Adrenal gland (tissue), 5 donors: ENCODE measurements around the gene TUBG1.

ENCODE experiments used
- POLR2A ChIP-seq, 2 donors: fragments of 450-650 bp; IDR thresholded peaks; one replicate each; pipeline ENCODE4 v1.6.1; 2017; ENCODE audit warnings: antibody characterized with exemption in 2 of 2, mild to moderate bottlenecking in 2 of 2, moderate library complexity in 1 of 2
- TF ChIP-seq, protein P1 (sequence below), 6 experiments: fragments of 450-650 bp in 4 of 6; fragments of 200-600 bp in 2 of 6; sonication (generic) in 1 of 6; IDR thresholded peaks; 1 replicate in 5 of 6; 2 replicates in 1 of 6; pipeline versions ENCODE4 v1.5.1 to v1.8.0; 2016 to 2021; ENCODE audit warnings: antibody characterized with exemption in 6 of 6, mild to moderate bottlenecking in 2 of 6, moderate library complexity in 1 of 6
- donor health status: DM: no; HTN: no; CAD: no.

GRCh38 chr17:42642336-42642735 lies 32.9 kb downstream of the TUBG1 start:
- TF ChIP-seq, protein P1, sequence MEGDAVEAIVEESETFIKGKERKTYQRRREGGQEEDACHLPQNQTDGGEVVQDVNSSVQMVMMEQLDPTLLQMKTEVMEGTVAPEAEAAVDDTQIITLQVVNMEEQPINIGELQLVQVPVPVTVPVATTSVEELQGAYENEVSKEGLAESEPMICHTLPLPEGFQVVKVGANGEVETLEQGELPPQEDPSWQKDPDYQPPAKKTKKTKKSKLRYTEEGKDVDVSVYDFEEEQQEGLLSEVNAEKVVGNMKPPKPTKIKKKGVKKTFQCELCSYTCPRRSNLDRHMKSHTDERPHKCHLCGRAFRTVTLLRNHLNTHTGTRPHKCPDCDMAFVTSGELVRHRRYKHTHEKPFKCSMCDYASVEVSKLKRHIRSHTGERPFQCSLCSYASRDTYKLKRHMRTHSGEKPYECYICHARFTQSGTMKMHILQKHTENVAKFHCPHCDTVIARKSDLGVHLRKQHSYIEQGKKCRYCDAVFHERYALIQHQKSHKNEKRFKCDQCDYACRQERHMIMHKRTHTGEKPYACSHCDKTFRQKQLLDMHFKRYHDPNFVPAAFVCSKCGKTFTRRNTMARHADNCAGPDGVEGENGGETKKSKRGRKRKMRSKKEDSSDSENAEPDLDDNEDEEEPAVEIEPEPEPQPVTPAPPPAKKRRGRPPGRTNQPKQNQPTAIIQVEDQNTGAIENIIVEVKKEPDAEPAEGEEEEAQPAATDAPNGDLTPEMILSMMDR (IDR thresholded peaks at IDR 0.05): no peak
- no peak for TF ChIP-seq POLR2A (IDR thresholded peaks at IDR 0.05)
